PFSK-1 (cell line): ENCODE data around the gene STK24.

ENCODE experiments used
- FOXP2 ChIP-seq: optimal IDR thresholded peaks from 2 replicates; pipeline ENCODE3; 2011; ENCODE audit warnings: borderline replicate concordance, control low read depth, inconsistent platforms; ENCODE audit not compliant: insufficient read depth; ENCODE audit errors: extremely low read length, extremely low read depth
- POLR2AphosphoS5 ChIP-seq: IDR thresholded peaks from 2 replicates; pipeline ENCODE4 v1.6.1; 2012; ENCODE audit warnings: low read depth, mild to moderate bottlenecking, control low read depth, low read length, moderate library complexity
- SIN3A ChIP-seq: IDR thresholded peaks from 2 replicates; pipeline ENCODE4 v1.6.1; 2012; ENCODE audit warnings: mild to moderate bottlenecking, low read length, moderate library complexity, borderline replicate concordance; ENCODE audit not compliant: insufficient read depth
- TAF1 ChIP-seq: IDR thresholded peaks from 2 replicates; pipeline ENCODE4 v1.6.1; 2012; ENCODE audit warnings: low read length, control low read depth, borderline replicate concordance; ENCODE audit not compliant: insufficient read depth
- TF ChIP-seq, protein P1 (sequence below), 2 experiments: IDR thresholded peaks; 2 replicates each; pipeline versions ENCODE4 v1.6.1 to v1.8.0; 2011 to 2012; ENCODE audit warnings: low read depth in 2 of 2, low read length in 2 of 2, control low read depth in 1 of 2, inconsistent platforms in 1 of 2, mild to moderate bottlenecking in 1 of 2, moderate library complexity in 1 of 2; ENCODE audit not compliant: insufficient read depth in 1 of 2

Gene STK24

GRCh38 chr13:98470920-98471319 lies 106.0 kb downstream of the STK24 start:
- no peak for TF ChIP-seq FOXP2
- TF ChIP-seq, protein P1, sequence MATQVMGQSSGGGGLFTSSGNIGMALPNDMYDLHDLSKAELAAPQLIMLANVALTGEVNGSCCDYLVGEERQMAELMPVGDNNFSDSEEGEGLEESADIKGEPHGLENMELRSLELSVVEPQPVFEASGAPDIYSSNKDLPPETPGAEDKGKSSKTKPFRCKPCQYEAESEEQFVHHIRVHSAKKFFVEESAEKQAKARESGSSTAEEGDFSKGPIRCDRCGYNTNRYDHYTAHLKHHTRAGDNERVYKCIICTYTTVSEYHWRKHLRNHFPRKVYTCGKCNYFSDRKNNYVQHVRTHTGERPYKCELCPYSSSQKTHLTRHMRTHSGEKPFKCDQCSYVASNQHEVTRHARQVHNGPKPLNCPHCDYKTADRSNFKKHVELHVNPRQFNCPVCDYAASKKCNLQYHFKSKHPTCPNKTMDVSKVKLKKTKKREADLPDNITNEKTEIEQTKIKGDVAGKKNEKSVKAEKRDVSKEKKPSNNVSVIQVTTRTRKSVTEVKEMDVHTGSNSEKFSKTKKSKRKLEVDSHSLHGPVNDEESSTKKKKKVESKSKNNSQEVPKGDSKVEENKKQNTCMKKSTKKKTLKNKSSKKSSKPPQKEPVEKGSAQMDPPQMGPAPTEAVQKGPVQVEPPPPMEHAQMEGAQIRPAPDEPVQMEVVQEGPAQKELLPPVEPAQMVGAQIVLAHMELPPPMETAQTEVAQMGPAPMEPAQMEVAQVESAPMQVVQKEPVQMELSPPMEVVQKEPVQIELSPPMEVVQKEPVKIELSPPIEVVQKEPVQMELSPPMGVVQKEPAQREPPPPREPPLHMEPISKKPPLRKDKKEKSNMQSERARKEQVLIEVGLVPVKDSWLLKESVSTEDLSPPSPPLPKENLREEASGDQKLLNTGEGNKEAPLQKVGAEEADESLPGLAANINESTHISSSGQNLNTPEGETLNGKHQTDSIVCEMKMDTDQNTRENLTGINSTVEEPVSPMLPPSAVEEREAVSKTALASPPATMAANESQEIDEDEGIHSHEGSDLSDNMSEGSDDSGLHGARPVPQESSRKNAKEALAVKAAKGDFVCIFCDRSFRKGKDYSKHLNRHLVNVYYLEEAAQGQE (IDR thresholded peaks at IDR 0.05; ENCODE audit: insufficient read depth in 1 of 2, low read depth in 2 of 2, low read length in 2 of 2): no peak
- no peak for TF ChIP-seq TAF1
- no peak for TF ChIP-seq POLR2AphosphoS5
- TF ChIP-seq SIN3A: no peak

GRCh38 chr13:98468929-98469328 lies 108.0 kb downstream of the STK24 start:
- TF ChIP-seq TAF1 (no peak), SIN3A (no peak), POLR2AphosphoS5 (no peak), FOXP2 (no peak)
- TF ChIP-seq, protein P1 (IDR thresholded peaks at IDR 0.05; ENCODE audit: insufficient read depth in 1 of 2, low read depth in 2 of 2, low read length in 2 of 2): no peak

DNA sequence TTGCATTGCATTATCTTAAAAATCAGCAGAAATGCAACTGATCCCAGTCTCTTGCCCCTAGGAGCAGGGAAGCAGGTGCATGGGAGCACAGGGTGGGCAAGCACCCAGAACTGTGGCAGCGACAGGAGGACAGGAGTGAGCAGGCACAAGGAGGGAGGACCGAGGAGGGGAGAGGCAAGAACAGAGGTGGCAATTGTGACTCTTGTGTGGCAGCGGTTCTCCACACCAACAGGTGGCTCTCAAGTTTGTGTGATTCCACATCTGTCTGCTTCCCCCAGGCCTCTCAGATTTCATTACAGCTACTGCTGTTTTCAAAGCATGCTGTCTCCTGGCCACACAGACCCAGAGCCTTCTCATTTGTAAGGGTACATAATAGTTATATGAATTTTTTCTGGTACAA lies 108.5 kb downstream of the STK24 start:
- TF ChIP-seq, protein P1 (IDR thresholded peaks at IDR 0.05; ENCODE audit: insufficient read depth in 1 of 2, low read depth in 2 of 2, low read length in 2 of 2): no peak
- TF ChIP-seq SIN3A: no peak
- no peak for TF ChIP-seq TAF1
- no peak for TF ChIP-seq POLR2AphosphoS5
- TF ChIP-seq FOXP2: no peak

DNA sequence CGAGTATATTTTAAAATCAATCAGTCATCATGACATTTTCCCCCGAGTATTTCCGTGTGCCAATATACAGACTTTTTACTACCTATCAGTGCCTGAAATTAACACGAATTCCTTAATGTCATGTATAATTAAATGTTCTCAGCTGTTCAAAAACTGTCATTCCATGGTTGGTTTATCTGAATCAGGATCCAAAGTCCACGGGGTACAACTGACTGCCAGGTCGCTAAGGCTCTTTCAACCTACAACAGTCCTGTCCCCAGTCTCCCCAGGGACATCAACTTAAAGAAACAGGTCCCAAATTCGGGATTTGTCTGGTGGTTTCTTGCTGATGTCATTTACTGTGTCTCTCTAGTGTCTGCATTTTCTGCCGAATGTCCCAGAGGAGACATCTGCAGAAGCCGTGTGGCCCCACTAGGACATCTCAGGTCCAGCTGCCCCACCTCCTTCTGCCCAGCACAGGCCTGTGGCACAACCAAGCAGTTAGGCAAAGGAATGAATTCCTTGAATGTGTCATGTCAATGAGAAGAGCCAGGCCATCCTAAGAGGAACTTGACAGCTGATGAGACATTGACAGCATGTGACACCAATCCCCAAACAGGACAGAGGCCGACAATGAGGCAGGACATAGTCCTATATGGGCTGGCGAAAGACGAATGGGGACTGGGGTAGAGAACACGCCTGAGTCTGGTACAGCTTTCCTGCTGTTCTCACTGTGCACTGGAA lies 109.5 kb downstream of the STK24 start:
- no peak for TF ChIP-seq POLR2AphosphoS5
- TF ChIP-seq FOXP2: no peak
- no peak for TF ChIP-seq TAF1
- TF ChIP-seq SIN3A: no peak
- TF ChIP-seq, protein P1 (IDR thresholded peaks at IDR 0.05; ENCODE audit: insufficient read depth in 1 of 2, low read depth in 2 of 2, low read length in 2 of 2): no peak
